GM18508 (cell line): Measurements from ENCODE around the gene NIPAL1.

Experiments used
- ATAC-seq: cut with Tn5 transposase; IDR thresholded peaks from one replicate; pipeline ENCODE4 v1.9.1; 2021; ENCODE audit warnings: moderate number of reproducible peaks; ENCODE audit not compliant: insufficient read depth, unreplicated experiment

The NIPAL1 gene

GRCh38 chr4:48024522-48024921, 8.0 kb downstream of the NIPAL1 start:
- ATAC-seq = no peak

GRCh38 chr4:48025005-48025404, 8.4 kb downstream of the NIPAL1 start:
- no peak for ATAC-seq

GRCh38 chr4:48027653-48028052, 11.1 kb downstream of the NIPAL1 start:
- peak; percentile 65 for ATAC-seq

- ATAC-seq = no peak
These were observed 12.1 kb downstream of the NIPAL1 start for GRCh38 chr4:48028696-48029095.

- ATAC-seq = no peak
These were observed 13.9 kb downstream of the NIPAL1 start for GRCh38 chr4:48030470-48030869.

- no peak for ATAC-seq
These were observed 15.4 kb downstream of the NIPAL1 start for GRCh38 chr4:48031802-48032525.

- ATAC-seq = no peak
These were observed 16.1 kb downstream of the NIPAL1 start for GRCh38 chr4:48032721-48033120.

GRCh38 chr4:48033412-48033811, 16.8 kb downstream of the NIPAL1 start:
- ATAC-seq = no peak

GRCh38 chr4:48033825-48034413, 17.3 kb downstream of the NIPAL1 start:
- ATAC-seq = no peak

- no peak for ATAC-seq
These were observed 19.4 kb downstream of the NIPAL1 start for GRCh38 chr4:48035952-48036351.

- ATAC-seq = no peak
These were observed 20.5 kb downstream of the NIPAL1 start for GRCh38 chr4:48037117-48037462.

- ATAC-seq = no peak
These were observed 22.1 kb downstream of the NIPAL1 start for GRCh38 chr4:48038666-48039065.

GRCh38 chr4:48039561-48039960, 23.0 kb downstream of the NIPAL1 start:
- no peak for ATAC-seq

GRCh38 chr4:48041535-48042137, 25.1 kb downstream of the NIPAL1 start:
- ATAC-seq = no peak

- no peak for ATAC-seq
These were observed 26.4 kb downstream of the NIPAL1 start for GRCh38 chr4:48042979-48043461.

GRCh38 chr4:48043504-48043903, 26.9 kb downstream of the NIPAL1 start:
- no peak for ATAC-seq

- ATAC-seq = no peak
These were observed 27.7 kb downstream of the NIPAL1 start for GRCh38 chr4:48044298-48044697.

GRCh38 chr4:48046059-48046458, 29.5 kb downstream of the NIPAL1 start:
- no peak for ATAC-seq

GRCh38 chr4:48047421-48047844, 30.9 kb downstream of the NIPAL1 start:
- peak; percentile 99 for ATAC-seq

- no peak for ATAC-seq
These were observed 31.3 kb downstream of the NIPAL1 start for GRCh38 chr4:48047896-48048295.

- ATAC-seq = no peak
These were observed 32.9 kb downstream of the NIPAL1 start for GRCh38 chr4:48049483-48049882.

GRCh38 chr4:48051078-48051477, 34.5 kb downstream of the NIPAL1 start:
- ATAC-seq = no peak
